ENCODE results near the gene ADAMTS10. TPM values are rescaled to one million over a fixed set of nuclear protein-coding genes. Genes with fewer than 3 reads are reported as not detected.

ADAMTS10 gene
- total RNA-seq, 1 donor: 7.3 TPM

DNA sequence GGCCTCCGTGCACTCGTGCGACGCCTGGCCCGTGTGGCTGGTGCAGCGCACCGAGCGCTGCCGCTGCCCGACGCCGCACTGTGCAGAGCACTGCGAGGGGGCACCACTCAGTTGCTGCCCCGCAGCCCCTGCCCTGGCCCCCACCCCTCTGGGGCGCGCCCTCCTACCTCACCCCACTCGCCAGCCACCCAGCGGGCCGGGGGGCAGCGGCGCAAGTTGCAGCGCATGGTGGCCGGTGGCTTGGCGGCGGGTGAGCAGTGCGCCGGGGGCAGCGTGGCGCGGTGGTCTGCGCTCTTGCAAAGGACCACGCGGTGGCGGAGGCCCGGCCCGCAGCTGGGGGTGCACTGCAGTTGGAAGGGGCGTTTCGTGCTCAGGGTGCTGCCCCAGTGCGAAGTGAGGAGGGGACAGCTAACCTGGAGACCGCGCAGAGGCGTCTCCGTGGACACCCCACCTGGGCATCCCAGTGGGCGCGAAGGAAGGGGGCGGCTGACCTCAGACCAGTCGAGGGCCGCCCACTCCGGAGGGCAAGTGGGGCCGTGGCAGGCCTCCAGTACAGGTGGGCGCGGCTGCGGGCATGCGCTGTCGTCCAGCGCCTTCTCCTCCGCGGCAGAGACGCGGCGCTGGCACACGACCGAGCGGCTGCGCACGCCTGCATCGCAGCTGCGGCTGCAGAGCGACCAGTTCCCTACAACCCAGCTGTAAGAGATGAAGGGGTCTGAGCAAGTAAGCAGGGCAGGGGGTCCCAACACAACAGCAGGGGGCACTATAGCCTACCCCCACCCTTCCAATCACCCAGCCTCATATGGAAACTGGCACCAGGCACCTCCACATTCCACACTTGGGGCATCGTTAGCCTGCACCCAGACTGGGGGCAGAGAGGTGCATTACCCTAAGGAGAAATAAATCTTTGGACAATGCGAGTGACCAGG lies 25.3 kb downstream of the ADAMTS10 start:
- H3K4me3 ChIP-seq (ENCODE audit: low read depth, low read length): no peak overlapping the region
- DNase-seq (ENCODE audit: low read depth): no peak
- TF ChIP-seq, protein P1, sequence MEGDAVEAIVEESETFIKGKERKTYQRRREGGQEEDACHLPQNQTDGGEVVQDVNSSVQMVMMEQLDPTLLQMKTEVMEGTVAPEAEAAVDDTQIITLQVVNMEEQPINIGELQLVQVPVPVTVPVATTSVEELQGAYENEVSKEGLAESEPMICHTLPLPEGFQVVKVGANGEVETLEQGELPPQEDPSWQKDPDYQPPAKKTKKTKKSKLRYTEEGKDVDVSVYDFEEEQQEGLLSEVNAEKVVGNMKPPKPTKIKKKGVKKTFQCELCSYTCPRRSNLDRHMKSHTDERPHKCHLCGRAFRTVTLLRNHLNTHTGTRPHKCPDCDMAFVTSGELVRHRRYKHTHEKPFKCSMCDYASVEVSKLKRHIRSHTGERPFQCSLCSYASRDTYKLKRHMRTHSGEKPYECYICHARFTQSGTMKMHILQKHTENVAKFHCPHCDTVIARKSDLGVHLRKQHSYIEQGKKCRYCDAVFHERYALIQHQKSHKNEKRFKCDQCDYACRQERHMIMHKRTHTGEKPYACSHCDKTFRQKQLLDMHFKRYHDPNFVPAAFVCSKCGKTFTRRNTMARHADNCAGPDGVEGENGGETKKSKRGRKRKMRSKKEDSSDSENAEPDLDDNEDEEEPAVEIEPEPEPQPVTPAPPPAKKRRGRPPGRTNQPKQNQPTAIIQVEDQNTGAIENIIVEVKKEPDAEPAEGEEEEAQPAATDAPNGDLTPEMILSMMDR (IDR thresholded peaks at IDR 0.05; ENCODE audit: insufficient read depth, low read depth, low read length): no peak

DNA sequence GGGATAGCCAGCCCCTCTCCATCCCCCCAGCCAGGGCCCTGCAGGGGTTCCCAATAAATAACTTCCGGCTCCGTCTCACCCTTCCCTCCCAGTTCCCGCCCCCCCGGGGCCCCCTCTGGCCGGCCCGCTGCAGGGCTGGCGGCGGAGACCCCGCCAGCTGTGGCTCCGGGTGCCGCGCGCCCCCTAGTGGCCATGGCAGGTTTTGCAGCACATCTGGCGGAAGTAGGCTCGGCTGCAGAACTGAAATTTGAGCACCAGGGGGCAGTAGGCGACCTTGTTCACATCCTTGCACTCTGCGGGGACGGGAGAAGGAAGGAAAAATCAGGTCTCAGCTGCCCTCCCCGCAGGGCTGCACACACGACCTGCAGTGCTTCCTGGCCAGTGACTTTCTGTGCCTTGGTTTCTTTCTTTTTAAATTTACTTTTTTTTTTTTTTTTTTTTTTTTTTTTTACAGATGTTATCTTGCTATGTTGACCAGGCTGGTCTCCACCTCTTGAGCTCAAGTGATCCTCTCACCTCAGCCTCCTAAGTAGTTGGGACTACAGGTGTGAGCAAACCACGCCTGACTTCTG lies 29.7 kb downstream of the ADAMTS10 start:
- DNase-seq (ENCODE audit: low read depth): peak; percentile 73
- H3K4me3 ChIP-seq (ENCODE audit: low read depth, low read length): no peak overlapping the region
- TF ChIP-seq, protein P1 (IDR thresholded peaks at IDR 0.05; ENCODE audit: insufficient read depth, low read depth, low read length): peak; percentile 100

DNA sequence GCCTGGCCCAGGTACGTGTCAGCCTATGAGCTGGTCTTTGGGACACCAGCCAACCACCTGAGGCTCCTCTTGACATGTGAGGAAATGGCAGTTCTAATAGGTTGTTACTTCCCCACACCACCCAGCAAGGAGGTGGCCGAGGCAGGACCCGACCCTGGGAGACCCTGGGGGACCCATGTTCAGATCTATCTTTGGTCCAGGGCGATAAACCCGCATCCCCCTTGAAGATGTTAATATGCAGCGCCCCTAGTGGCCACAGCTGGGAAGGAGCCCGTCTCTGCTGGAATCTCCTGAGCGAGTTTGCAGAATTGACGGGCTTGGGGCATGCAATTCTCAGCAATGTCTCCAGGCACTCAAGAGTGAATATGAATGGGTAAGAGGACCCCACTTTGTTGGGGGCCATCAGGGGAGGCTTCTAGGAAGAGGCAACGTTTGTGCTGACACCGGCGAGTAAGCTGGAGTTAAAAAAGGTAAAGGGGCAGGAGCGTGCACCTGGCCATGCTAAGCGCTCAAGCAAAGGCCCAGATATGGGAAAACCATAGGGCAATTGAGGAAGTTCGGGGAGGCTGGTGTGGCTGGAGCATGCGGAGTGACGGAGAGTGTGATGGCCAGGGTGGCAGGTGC lies 31.8 kb downstream of the ADAMTS10 start:
- H3K4me3 ChIP-seq (ENCODE audit: low read depth, low read length): no peak overlapping the region
- DNase-seq (ENCODE audit: low read depth): peak; percentile 63

DNA sequence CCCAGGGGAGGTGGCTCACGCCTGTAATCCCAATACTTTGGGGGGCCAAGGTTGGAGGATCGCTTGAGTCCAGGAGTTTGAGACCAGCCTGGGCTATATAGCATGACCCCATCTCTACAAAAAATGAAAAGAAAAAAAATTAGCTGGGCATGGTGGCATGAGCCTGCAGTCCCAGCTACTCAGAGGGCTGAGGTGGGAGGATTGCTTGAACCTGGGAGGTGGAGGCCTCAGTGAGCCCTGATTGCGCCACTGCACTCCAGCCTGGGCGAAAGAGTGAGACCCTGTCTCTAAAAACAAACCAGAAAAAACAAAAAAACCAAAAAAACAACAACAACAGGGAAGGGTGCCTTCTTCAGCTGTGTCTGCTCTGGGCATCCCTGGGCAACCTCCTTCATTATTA lies 32.8 kb downstream of the ADAMTS10 start:
- DNase-seq (ENCODE audit: low read depth): no peak
- TF ChIP-seq, protein P1 (IDR thresholded peaks at IDR 0.05; ENCODE audit: insufficient read depth, low read depth, low read length): no peak
- H3K4me3 ChIP-seq (ENCODE audit: low read depth, low read length): no peak overlapping the region

More for the DNA sequence above, 31.8 kb downstream of the ADAMTS10 start:
- TF ChIP-seq, protein P1 (IDR thresholded peaks at IDR 0.05; ENCODE audit: insufficient read depth, low read depth, low read length): peak; percentile 90

DNA sequence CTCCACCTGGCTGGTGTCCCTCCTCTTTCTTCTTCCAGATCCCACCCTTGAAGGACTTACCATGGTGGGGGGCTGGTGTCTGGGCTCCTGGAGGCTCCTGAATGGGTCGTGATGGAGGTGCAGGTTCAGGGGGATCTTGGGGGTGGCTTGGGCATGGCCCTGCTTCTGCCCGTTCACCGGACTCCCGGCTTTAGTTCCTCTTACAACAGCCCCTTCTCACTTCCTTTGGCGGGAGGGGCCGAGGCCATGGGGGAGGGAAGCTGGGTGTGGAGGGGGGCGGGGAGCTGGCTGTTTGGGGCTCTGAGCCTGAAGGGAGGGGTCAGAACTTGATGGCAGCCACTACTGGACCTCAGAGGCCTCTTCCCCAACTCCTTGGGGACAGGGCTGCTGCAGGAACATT lies 33.3 kb downstream of the ADAMTS10 start, which contains the start of gene MYO1F:
TSS of gene MYO1F (minus strand) at position 196 of the 400 bp plus-strand sequence. CDS start at position 63, 133 bp downstream.
- DNase-seq (ENCODE audit: low read depth): no peak
- peak within 1 kb of the TSS; percentile 30 for H3K4me3 ChIP-seq (ENCODE audit: low read depth, low read length)
- TF ChIP-seq, protein P1 (IDR thresholded peaks at IDR 0.05; ENCODE audit: insufficient read depth, low read depth, low read length): no peak

DNA sequence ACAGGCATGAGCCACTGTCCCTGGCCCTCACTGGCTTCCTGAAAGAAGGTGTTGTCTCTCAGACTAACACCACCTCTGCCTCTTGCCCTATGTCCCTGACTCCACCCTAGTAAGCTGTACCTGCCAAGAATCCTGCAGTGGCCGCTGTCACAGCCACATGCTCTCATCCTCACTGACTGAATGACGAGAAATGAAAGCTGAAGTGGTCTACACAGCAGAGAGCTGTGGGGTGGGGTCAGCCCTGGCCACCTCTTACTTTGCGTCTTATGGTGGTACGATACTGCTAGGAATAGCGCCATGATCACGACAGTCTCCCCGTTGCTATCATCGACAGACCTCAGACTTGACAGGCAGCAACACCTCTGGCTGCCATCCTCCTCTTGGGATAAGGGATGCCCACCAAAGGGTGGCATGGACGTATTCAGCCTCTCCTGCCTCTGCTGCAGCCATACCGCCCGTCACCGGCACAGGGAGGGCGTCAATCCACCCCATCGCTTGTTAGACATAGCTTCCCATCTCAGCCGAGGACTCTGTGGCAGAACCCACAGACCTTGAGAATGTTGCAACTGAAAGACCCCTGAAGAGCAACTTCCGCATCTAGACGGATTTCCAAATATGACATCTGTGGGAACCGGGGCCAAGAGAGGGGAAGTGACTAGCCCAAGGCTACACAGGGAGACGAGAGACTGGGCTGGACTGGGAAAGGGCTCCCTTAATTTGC lies 34.1 kb downstream of the ADAMTS10 start:
- no peak overlapping the region for H3K4me3 ChIP-seq (ENCODE audit: low read depth, low read length)
- TF ChIP-seq, protein P1 (IDR thresholded peaks at IDR 0.05; ENCODE audit: insufficient read depth, low read depth, low read length): no peak
- DNase-seq (ENCODE audit: low read depth): no peak

All from fibroblast of villous mesenchyme (primary cell).